GM12872 (cell line): Measurements from ENCODE around the gene RNF43.

Experiments
- CTCF ChIP-seq: IDR thresholded peaks from 3 replicates; pipeline ENCODE4 v1.5.1; 2011; ENCODE audit warnings: low read depth, mild to moderate bottlenecking, low read length, moderate library complexity; ENCODE audit not compliant: insufficient read depth

The RNF43 gene

GRCh38 chr17:58414596-58414997, 2.7 kb downstream of the RNF43 start:
- no peak for TF ChIP-seq CTCF

GRCh38 chr17:58413684-58414083, 3.6 kb downstream of the RNF43 start:
- no peak for TF ChIP-seq CTCF

GRCh38 chr17:58412961-58413586, 4.3 kb downstream of the RNF43 start:
- TF ChIP-seq CTCF, result no peak

GRCh38 chr17:58412064-58412703, 5.2 kb downstream of the RNF43 start:
- no peak for TF ChIP-seq CTCF

- no peak for TF ChIP-seq CTCF
Measured at GRCh38 chr17:58411408-58411894, 5.9 kb downstream of the RNF43 start.

GRCh38 chr17:58410714-58411407, 6.5 kb downstream of the RNF43 start:
- TF ChIP-seq CTCF, result no peak

- TF ChIP-seq CTCF, result no peak
Measured at GRCh38 chr17:58409432-58409831, 7.9 kb downstream of the RNF43 start.
